VCaP (cell line): ENCODE data around the gene ZNF414.

Experiments used
- H3K27ac ChIP-seq: fragments of 450-650 bp; 2 replicates; pipeline ENCODE4 v1.5.1; 2017
- TF ChIP-seq, protein P1 (sequence below): fragments of 450-650 bp; conservative IDR thresholded peaks from 2 replicates; pipeline ENCODE4 v1.5.1; 2017; ENCODE audit warnings: mild to moderate bottlenecking, moderate library complexity

ZNF414 gene

GRCh38 chr19:8473648-8474476 is 40.1 kb downstream of the ZNF414 start:
- TF ChIP-seq, protein P1, sequence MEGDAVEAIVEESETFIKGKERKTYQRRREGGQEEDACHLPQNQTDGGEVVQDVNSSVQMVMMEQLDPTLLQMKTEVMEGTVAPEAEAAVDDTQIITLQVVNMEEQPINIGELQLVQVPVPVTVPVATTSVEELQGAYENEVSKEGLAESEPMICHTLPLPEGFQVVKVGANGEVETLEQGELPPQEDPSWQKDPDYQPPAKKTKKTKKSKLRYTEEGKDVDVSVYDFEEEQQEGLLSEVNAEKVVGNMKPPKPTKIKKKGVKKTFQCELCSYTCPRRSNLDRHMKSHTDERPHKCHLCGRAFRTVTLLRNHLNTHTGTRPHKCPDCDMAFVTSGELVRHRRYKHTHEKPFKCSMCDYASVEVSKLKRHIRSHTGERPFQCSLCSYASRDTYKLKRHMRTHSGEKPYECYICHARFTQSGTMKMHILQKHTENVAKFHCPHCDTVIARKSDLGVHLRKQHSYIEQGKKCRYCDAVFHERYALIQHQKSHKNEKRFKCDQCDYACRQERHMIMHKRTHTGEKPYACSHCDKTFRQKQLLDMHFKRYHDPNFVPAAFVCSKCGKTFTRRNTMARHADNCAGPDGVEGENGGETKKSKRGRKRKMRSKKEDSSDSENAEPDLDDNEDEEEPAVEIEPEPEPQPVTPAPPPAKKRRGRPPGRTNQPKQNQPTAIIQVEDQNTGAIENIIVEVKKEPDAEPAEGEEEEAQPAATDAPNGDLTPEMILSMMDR: no peak
- no peak overlapping the region for H3K27ac ChIP-seq

DNA sequence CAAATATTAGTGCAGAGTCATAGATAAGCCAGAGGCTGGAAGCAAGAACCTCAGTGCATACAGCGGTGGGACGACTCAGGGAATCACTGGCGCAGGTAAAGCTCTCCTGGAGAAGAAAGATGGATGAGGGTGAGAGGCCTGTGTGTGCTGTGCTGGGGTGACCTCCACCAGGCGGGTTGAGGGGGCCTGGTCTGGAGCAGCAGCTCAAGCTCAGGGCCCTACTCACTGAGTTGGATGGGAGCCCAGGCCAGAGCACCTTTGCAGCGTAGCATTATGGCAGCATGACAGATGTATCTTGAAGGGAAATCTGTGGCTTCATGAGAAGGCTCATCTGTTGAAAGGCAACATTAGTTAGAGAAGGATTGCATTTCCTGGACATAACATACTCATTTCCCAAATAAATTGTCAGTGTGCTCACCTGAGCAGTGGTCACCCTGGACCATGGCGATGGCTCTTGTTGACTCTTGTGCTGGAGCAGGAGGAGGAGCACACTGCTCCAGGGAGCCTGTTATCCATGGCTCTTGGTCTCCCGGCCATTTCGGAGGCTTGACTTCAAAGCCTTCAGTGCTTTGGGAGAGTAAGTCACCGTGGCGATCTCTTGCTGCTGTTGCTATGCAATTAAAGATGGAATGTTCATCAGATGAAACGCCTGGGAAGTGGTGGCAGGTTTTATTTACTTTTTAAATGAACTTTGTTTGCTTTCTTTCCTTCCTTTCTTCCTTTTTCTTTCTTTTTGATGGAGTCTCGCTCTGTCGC is 44.2 kb downstream of the ZNF414 start:
- H3K27ac ChIP-seq: no peak overlapping the region
- TF ChIP-seq, protein P1: no peak

DNA sequence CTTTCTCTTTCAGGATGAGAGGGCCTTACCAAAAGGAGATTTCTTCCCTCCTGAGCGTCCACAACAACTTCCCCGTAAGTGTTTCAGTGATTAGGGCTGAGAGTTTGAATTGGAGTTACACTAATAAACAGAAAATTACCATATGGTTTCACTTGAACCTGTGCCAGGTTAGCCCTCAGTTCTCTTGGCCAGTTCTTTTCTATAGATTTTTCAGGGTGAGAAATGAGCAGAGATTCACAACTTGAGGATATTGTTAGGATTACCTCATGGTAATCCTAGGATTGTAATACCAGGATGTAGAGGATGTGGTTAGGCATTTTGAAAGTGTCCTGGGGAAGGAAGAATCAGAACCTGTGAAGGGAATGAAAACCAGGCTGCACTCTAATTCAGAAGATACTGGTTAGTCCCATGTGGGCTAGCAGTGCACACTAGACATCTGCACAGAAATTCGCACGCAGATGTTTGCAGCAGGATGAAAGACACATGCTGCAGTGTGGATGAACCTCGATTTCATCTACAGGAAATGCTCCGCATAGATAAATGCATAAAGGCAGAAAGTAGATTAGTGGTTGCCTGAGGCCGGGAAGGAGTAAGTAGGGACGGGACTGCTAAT is 45.1 kb downstream of the ZNF414 start:
- TF ChIP-seq, protein P1: no peak
- H3K27ac ChIP-seq: no peak overlapping the region

DNA sequence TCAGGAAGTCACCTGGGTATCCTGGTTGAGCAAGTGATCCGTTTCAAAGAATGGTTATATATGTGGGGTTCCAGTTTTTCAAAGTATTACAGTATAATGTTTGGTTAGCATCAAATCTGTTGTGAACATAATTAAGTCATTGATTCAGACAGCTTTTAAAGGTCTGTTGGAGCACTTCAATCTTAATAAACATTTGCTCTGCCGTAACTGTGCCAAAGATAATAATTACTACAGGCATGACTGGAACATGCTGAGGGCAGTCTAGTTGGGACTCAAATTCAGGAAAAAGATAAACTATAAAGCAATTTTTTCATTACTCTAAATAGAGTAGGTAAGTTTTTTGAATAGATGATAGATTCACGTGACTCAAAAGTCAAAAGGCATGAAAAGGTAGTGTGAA is 45.8 kb downstream of the ZNF414 start:
- TF ChIP-seq, protein P1: no peak

GRCh38 chr19:8466018-8466417 is 47.9 kb downstream of the ZNF414 start:
- TF ChIP-seq, protein P1: no peak
- no peak overlapping the region for H3K27ac ChIP-seq

More for the DNA sequence above, 45.8 kb downstream of the ZNF414 start:
- no peak overlapping the region for H3K27ac ChIP-seq

DNA sequence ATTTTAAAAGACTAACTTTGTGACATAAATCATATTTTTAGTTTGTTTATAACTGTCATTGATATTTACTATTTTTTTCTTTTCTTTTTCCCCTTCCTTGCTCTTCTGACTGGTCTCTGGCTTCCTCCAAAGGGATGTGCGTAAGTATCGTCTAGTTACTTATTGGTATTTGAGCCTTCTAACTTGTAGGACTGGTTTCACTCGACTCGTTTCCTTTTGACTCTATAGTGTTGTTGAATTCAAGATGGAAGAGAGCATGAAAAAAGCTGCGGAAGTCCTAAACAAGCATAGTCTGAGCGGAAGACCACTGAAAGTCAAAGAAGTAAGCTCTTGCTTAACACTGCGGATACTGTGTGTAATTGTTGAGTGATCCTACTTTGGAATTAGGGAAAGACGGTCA is 50.6 kb downstream of the ZNF414 start:
- no peak overlapping the region for H3K27ac ChIP-seq
- TF ChIP-seq, protein P1: no peak

- H3K27ac ChIP-seq: no peak overlapping the region
- TF ChIP-seq, protein P1: no peak
Observed at GRCh38 chr19:8462571-8462970, 51.4 kb downstream of the ZNF414 start.
